DMS 273 treated with DMSO at 0.1 percent for 48 hours (cell line): Measurements from ENCODE around the gene MREG.

ENCODE experiments used
- DNase-seq: peaks from one replicate; lab custom pipeline; 2025; lab: John Stamatoyannopoulos, UW

MREG gene, protein sequence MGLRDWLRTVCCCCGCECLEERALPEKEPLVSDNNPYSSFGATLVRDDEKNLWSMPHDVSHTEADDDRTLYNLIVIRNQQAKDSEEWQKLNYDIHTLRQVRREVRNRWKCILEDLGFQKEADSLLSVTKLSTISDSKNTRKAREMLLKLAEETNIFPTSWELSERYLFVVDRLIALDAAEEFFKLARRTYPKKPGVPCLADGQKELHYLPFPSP

DNA sequence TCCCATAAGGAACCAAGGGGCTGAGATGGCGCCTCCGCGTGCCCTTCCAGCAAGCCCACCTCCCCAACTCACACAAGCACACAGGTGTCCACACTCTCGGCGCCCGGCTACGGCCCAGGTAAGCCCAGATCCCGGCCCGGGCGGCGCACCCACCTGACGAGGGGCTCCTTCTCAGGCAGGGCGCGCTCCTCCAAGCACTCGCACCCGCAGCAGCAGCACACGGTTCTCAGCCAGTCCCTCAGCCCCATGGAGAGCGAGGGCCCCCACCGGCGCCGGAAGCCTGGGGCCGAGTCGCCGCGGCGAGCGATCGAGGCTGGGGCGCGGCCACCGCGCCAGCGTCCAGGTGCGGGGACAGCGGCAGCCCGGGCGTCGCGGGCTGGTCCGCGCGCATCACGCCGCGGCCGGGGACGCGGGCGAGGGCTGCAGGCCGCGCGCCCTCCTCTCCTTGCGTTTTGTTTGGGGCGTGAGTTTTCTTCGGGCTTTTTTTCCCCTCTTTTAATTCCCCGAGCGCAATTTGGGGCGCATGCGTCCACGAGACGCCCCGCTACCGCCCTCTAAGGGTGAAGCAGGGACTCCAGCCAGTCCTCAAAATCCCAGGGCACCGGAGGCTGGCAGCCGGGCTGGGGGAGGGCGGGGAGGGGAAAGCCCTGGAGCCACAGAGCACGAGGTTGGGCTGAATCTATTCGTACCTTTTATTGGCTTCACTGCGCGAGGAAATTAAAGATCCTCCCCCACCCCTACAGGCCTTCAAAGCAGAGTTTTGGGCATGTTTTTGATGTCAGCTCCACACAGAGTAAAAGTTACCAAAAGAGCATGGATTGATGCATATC is at the start of gene MREG:
Gene MREG (minus strand): TSS at position 472 of the 830 bp plus-strand sequence. CDS start 224 bp downstream, at position 248.
- peak; percentile 74 for DNase-seq

DNA sequence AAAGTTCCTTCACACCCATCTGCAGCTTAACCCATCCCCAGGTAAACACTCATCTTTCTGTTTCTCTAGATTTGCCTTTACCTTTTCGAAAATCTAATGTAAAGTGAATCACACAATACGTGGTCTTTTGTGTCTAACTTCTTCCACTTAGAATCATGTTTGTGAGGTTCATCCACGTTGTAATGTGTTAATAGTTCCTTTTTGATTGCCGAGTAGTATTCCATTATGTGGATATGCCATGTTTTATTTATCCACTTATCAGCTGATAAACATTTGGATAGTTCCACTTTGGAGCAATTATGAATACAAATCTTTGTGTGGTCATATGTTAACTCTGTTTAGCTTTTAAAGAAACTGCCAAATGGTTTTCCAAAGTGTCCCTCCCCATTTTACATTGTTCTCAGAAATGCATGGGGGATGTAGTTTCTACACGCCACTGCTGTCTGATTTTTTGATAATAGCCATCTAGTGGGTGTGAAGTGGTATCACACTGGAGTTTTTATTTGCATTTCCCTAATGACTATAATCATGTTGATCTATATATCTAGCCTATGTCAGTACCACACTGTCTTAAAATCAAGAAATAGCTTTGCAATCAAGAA is 46.0 kb upstream of the MREG start:
- DNase-seq = no peak

DNA sequence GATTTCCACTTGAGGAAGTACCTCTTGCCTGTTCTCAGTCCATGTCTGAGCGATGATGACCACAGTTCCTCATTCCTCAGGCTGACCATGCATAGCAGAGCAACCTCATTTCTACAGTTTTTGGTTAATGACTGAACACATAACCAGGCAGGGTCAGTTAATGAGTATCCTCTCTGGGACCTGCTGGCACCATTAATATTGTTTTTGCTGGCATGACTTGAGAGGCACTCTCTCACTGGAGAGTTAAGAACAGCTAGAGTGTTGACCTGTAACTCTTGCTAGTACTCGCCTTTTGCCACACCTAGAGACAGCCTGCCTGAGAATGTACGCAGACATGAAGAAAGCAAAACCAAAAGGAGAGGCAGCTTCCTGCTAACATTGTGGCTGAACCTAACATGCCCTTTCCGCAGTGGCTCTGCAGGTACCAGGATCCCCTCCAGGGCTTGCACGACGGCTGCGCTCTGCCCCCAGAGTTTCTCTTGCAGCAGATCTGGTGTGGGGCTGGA is 44.4 kb upstream of the MREG start:
- DNase-seq = no peak

DNA sequence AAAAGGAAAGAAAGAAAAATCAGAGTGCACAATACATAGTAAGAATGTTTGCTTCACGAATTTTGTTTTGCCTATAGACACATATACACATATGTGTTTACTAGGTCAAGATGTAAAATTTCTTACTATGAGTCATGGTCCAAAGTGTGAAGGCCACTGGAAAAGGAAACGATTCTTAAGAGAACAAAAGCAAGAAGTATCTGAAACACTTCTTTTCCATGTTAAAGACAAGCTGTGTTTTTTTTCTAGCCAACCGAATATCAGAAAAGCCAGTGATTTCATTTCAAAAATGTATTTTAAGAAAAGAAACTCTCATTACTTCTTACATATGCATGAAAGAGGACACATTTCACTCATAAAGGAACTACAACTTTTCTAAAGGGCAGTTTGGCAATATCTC is 43.4 kb upstream of the MREG start:
- no peak for DNase-seq

DNA sequence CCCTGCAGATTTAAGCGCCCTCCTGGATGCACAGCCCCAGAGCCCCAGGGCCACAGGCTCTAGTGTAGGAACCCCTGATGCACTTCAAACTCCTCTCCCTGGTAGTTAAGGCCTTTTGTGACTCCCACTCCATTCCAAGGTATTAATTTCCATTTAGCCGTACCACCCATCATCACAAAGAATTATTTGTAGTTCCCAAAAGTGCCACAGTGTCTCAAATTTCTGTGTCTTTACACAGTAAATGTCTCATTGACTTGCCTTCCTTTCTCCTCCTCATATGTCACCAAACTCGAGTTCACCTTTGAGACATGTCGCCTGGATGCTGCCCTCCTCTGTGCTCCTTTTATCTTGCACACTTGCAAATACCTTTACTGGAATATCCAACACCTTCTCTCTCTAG is 42.3 kb upstream of the MREG start:
- no peak for DNase-seq

DNA sequence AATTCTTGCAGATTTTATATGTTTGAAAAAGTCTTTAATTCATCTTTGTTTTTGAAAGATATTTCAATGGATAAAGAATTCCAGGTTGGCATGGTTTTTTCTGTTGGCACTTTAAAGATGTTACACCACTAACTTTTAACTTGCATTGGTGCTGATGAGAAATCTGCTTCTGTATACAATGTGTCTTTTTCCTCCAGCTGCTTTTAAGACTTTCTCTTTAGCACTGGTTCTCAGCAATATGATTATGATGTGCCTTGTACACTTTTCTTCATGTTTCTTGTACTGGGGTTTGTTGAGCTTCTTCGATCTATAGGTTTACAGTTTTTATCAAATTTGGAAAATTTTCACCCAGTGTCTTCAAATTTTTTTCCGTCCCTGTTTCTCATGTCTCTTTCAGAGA is 39.1 kb upstream of the MREG start:
- DNase-seq = no peak

DNA sequence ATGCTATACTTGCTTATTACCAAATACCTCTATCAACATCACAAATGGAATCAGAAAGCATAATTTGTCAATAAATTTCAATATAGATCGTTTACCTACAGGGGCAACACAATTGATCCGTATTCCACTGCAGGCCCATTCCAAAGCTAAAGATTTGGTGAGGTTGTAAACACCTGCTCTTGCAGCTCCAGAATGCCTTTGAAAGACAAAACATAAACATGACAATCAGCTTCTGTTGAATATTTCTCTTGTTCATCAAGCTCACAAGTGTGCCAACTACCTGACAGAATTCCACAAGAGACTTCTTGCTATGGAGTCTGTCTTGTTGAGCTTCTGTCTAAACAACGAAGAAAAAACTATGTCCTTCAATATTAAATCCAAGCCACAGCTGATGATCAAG is 38.0 kb upstream of the MREG start:
- DNase-seq = no peak

DNA sequence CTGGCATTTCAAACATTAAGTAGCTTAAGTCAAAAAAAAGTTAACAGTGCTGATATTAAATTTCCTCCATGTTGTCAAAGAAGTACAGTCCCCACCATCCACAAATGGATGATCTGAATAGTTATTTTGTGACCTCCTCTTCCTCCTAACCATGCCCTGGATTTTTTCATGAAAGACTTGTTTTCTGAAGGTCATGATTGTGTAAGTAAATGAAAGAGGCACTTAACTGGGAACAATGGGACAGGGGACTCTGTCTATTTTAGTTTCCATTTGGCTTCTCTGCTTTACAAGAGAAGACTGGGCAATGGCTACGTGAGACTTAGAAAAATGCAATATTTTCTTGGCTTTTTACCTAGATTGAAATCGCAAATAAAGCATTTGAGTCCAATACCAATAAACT is 36.1 kb upstream of the MREG start:
- no peak for DNase-seq

DNA sequence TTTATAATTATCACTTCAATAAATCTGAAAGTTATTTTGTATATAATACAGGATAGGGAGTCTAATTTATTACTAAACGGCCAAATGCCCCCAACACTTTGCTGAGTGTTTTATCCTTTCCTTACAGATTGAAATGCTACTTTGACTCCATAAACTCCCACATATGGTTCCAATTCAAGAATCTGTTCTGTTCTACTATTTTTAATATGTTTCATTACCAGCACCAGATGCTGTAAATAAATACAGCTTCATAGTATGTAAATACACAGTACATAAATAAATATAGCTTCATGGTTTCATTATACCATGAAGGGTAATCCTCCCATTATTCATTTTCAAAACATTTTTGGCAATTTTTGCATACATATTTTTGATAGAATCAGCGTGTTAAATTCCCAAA is 34.0 kb upstream of the MREG start:
- DNase-seq = no peak

DNA sequence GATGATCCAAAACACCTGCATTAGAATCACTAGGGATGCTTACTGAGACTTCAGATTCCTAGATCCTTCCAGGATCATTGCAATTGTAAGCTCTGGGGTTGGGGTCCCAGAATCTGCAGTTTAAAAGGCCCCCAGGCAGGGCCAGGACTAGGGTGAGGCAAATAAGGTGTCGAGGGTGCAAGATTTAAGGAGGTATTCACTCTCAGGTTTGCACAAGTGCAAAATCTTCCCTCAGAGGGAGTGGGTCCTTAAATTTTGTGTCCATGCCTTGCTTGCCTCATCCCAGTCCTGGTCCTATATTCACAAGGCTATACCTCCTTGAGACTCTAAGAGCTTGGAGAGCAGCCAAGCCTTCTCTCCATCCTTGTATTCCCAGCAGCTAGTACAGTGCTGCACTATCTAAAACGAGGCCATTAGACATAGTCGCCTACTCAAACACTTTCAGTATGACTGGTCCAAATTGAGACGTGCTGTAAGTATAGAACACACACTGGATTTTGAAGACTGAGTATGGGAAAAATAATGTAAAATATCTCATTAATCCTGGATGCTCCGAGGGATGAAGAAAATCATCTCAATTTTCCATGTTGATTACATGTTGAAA is 31.6 kb upstream of the MREG start:
- DNase-seq = no peak

DNA sequence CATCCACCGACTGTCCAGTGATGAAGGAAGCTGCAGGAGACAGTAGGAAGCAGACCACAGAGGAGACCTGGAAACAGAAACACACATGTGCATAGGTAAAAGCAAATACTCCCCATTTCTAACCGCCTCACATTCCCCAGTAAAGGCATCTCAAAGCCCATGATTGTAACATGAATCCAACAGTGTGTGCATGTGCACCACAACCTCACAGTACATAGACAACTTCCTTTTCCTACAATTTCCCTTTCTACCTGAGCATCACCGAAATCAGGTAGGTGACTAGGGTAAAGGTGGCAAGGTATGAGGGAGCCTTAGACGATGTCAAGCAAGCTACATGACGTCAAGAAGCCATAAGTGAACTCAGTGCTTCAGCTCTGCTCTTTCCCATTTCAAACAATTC is 30.6 kb upstream of the MREG start:
- no peak for DNase-seq

DNA sequence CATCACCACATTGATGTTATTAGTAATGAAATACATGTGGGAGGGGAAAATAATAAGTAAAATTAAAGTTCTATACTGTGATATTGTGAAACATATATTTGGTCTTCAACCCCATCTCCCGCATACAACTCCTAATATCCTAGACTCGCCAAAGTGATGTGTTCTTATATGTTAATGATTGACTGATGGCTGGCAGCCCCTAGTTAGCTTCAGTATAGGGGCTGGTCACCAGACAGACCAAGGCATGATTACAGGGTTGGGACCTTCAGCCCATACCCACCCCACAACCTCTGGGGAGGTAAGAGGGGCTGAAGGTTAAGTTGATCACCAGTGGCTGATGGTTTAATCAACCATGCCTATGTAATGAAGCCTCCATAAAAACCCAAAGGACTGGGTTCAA is 28.1 kb upstream of the MREG start:
- DNase-seq = no peak

DNA sequence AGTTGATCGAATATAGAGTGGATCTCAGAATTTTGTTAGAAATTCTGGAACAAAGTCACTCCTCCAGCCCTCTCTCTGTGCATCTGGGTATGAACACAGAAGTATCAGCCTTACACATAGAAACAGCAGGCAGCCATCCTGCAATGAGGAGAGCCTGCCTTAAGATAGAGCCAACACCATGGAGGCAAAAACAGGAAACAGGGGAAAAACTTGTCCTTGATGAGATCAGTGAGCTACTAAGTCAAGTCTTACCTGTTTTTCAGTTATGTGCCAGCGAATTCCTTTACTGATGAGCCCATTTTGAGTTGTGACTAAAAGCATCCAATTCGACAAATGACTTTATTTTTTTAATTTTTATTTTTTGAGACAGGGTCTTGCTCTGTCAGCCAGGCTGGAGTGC is 26.6 kb upstream of the MREG start:
- DNase-seq = no peak

DNA sequence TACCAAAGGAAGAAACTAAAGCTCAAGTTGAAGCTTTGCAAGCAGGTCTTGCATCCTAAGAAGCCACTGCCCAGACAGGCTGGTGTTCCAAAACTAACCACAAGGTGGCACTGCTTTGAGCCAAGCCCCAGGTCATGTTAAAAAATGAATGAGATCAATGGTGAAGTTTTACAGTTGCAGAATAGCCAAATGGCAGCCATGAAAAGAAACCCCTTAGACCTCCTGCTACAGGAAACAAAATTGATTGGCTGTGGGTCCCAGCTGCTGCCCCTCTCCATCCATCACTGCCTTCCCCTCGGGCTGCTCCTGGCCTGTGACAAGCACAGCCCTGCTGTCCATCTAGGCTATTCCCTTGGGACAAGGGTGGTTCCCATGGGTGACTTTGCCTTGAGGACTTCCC is 20.7 kb upstream of the MREG start:
- peak; percentile 12 for DNase-seq

DNA sequence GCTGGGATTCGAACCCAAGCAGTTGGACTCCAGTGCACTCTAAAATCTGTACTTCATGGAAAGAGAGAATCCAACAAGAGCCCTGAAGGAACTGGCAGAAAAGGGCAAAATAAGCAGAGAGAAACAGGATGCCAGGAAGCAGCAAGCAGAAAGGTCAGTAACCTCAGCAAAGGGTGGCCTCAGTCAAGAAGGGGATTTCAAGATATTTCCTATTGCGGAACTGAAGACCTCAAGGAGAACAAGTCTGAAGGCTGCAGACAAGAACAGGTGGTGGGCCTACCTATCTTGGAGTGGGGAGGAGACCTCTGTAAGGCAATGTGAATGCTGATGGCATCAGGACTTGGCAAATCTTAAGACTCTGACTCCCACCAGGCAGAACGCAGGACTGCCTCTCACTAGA is 20.1 kb upstream of the MREG start:
- DNase-seq = no peak

DNA sequence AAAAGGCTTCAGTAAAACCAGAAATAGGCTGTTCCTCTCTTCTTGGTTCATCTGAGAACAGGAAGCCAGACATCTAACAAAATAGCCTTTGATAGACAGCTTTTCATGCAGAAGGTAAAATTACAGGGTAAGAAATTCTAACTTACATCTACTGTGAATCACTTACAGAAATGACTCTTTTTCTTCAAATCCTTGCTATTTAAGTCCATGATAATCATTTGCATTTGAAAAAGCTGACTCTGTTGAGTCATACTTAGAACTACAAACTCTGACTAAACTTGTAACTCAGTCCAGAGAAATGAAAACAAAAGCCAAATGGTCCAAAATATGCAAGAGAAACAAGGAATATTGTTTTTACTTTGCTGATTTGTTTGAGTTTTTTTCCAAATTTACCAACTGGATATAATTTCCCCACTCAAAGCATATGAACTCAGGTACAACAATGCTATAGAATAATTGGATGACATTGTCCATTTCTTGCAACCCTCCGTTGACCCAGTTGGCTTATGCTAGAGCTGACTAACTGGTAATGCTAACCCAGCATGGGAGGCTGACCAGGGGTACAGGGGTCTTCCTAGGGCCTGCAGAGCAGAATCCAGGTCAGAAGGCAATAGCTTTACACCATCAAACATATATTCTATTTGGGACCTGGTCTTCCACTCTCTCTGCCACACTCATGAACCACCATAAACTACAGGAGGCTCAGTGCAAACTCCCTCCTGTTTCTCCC is 18.8 kb upstream of the MREG start:
- no peak for DNase-seq

DNA sequence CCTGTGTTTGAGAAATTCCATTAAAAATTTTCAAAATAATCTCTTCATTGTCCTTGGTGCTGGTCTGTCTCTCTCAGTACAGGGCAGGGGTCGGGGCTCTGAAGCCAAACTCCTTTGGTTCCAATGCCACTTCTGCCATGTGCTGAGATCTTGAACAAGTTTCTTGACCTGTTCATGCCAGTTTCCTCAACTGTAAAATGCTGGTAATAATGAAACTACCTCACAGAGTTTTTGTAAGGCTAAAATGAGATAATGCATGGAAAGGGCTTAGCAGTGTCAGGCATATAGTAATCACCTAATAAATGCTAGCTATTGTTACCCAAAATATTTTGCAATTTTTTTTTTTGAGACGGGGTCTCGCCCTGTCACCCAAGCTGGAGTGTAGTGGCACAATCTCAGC is 16.9 kb upstream of the MREG start:
- no peak for DNase-seq

DNA sequence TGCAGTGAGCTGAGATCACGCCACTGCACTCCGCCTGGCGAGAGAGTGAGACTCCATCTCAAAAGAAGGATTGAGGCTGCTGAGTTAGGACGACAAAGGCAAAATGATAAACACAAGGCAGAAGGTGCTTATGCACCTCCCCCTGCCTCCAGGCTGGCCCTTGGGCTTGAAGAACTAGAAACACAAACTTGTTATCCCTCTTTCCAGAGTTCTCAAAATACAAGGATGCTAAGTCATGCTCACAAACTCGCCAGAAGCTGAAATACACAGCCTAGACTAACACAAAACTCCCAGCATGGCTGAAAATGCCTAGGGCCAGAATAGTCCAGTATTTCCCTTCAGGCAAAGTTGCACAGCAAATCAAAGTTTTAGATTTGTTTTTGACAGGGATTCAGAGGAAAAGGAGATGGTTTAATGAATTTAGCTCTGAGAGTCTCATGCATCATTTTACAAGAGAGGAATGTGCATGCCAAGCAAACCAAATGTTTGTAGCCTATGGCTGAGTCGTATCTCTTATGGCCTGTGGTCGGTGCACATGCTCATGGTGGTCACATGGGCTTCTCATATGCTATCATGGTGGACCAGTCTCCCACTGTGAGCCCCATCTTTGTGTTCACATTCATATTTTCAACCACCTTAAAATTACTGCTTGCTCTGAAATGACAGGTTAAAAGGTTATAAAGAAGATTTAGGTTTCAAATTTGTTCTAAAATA is 16.2 kb upstream of the MREG start:
- DNase-seq = no peak

DNA sequence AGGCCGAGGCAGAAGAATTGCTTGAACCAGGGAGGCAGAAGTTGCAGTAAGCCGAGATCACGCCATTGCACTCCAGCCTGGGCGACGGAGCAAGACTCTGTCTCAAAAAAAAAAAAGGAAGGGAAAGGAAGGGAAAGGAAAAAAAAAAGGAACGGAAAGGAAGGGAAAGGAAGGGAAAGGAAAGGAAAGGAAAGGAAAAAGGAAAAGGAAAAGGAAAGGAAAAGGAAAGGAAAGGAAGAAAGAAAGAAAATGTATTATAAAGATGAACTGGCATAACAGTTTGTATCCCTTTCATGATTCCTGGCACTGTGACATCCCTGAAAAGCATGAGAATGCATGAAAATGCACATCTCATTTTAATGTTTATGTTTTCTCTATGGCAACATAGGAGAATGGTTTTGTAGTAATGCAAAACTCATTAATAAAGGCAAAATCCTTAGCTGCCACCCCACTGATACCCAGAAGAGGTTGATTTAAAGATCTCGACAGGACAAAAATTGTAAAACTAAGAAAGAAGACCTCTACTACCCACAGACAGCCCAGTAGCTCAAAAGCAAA is 11.5 kb upstream of the MREG start:
- DNase-seq = no peak

DNA sequence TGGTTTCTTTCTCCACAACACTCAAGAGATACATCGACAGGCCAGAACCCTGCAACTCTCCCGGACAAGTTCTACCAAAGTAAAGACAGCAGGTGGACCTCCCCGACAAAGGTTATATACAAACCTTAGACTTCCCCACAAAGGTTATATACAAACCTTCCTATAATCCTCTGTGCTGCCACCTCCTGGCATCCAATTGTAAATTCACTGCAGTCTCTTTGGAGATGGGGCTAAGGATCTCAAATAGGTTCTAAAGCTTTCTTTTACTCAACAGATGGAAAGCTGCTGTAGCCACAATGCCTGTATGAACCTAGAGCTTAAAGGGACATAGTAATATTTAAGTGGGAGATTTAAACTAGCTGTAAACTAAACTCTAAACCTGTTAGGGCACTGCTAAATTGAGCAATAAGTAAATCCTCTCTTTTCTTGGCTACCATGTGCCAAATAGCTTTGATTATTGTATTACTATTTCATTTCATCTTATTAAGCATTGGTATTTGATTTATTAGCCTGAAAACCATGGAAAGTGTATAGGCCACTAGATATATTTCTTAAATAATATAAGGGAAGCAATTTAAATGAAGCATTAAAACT is 9.8 kb upstream of the MREG start:
- DNase-seq = peak; percentile 53
